ENCODE measurements around the gene TMEM53. TPM values are rescaled to one million over a fixed set of nuclear protein-coding genes. Genes with fewer than 3 reads are reported as not detected.

Gene TMEM53
- total RNA-seq, 1 experiment from 2014 or later: 22.9 TPM

DNA sequence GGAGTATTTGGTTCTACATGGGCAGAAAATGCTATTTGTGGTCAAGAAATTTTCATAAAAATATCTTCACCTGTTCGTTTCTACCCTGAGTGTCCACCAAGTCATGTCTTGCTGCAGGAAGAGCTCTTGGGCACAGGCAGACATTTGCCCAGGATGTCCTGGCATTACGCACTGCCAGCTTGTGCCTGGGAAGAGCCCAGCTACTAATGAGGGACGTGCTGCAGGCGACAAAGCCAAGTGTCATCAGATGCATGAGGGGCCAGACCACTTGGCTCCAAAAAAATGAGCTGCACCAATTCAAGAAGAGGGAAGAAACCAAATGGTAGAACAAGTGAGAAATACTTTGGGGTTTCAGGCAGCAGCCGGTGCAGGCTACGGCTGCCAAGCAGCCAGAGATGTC lies 43.8 kb upstream of the TMEM53 start:
- ATAC-seq: no peak
- Histone ChIP-seq H3K27ac (ENCODE audit: low read length) (no peak overlapping the region), H3K4me1 (ENCODE audit: control insufficient read depth, insufficient read depth, low read length) (peaks cover 7% of the 10 kb centered on the region), H3K27me3 (ENCODE audit: control insufficient read depth, insufficient read depth, low read length) (peaks cover 3% of the 10 kb centered on the region; the same call in 1 of the 2 replicates), H3K36me3 (ENCODE audit: control insufficient read depth, insufficient read depth, low read length) (no peaks in the 10 kb centered on the region), H3K9me3 (ENCODE audit: control insufficient read depth, insufficient read depth, low read depth, low read length) (no peaks in the 10 kb centered on the region), H3K4me3 (ENCODE audit: low read depth in 2 of 2, low read length in 2 of 2) (no peak overlapping the region)
- in situ Hi-C loops (cut with HindIII; ENCODE audit: low pct_unique_long_range_greater_than_20kb, low sequenced_read_pairs): no loop called here
- ChIA-PET CTCF (interaction anchor here (0.7 kb wide), 1 partner anchor 65 kb away, joined by 3 read pairs; no protein-coding TSS in a partner anchor), POLR2A (interaction anchor here (0.6 kb wide), 2 partner anchors 10 to 12 kb away, joined by 10 to 14 read pairs; no protein-coding TSS in a partner anchor)
- intact Hi-C loops (cut with micrococcal nuclease; ENCODE audit: unreplicated experiment): no loop called here
- no TSS peak for BruUV-seq (replicated peaks)
- DNase-seq (ENCODE audit: low read depth, low spot score): no peak
- no peak for TF ChIP-seq POLR2AphosphoS5 (IDR thresholded peaks at IDR 0.05; ENCODE audit: low read depth, low read length)
- TF ChIP-seq SIN3A (IDR thresholded peaks at IDR 0.05; ENCODE audit: borderline replicate concordance, insufficient read depth, low read depth, low read length): no peak
- TF ChIP-seq, protein P1, sequence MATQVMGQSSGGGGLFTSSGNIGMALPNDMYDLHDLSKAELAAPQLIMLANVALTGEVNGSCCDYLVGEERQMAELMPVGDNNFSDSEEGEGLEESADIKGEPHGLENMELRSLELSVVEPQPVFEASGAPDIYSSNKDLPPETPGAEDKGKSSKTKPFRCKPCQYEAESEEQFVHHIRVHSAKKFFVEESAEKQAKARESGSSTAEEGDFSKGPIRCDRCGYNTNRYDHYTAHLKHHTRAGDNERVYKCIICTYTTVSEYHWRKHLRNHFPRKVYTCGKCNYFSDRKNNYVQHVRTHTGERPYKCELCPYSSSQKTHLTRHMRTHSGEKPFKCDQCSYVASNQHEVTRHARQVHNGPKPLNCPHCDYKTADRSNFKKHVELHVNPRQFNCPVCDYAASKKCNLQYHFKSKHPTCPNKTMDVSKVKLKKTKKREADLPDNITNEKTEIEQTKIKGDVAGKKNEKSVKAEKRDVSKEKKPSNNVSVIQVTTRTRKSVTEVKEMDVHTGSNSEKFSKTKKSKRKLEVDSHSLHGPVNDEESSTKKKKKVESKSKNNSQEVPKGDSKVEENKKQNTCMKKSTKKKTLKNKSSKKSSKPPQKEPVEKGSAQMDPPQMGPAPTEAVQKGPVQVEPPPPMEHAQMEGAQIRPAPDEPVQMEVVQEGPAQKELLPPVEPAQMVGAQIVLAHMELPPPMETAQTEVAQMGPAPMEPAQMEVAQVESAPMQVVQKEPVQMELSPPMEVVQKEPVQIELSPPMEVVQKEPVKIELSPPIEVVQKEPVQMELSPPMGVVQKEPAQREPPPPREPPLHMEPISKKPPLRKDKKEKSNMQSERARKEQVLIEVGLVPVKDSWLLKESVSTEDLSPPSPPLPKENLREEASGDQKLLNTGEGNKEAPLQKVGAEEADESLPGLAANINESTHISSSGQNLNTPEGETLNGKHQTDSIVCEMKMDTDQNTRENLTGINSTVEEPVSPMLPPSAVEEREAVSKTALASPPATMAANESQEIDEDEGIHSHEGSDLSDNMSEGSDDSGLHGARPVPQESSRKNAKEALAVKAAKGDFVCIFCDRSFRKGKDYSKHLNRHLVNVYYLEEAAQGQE (IDR thresholded peaks at IDR 0.05; ENCODE audit: insufficient read depth in 1 of 2, low read depth in 2 of 2, low read length in 1 of 2): no peak
- TF ChIP-seq TCF7L2 (IDR thresholded peaks at IDR 0.05; ENCODE audit: low read depth, low read length): no peak
- TF ChIP-seq, protein P2, sequence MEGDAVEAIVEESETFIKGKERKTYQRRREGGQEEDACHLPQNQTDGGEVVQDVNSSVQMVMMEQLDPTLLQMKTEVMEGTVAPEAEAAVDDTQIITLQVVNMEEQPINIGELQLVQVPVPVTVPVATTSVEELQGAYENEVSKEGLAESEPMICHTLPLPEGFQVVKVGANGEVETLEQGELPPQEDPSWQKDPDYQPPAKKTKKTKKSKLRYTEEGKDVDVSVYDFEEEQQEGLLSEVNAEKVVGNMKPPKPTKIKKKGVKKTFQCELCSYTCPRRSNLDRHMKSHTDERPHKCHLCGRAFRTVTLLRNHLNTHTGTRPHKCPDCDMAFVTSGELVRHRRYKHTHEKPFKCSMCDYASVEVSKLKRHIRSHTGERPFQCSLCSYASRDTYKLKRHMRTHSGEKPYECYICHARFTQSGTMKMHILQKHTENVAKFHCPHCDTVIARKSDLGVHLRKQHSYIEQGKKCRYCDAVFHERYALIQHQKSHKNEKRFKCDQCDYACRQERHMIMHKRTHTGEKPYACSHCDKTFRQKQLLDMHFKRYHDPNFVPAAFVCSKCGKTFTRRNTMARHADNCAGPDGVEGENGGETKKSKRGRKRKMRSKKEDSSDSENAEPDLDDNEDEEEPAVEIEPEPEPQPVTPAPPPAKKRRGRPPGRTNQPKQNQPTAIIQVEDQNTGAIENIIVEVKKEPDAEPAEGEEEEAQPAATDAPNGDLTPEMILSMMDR (IDR thresholded peaks at IDR 0.05): no peak

DNA sequence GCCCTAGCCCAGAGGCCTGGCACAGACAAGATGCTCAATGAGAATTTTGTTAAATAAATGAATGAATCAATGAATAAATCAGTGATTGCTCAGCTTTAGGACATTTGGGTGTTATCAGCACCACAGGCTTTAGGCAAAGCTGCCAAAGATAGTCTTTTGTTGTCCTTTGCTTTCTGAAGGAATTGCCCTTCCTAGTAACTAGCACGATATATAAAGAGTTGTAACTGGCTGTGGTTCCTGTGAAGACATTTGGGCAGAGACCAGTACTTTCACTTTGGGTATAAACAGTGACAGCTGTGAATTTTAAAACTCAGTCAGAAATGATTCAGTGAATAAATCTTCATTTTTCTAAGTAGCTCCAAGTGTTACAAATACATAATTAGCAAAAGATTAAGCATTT lies 43.4 kb upstream of the TMEM53 start:
- in situ Hi-C loops (cut with HindIII; ENCODE audit: low pct_unique_long_range_greater_than_20kb, low sequenced_read_pairs): no loop called here
- Histone ChIP-seq H3K4me1 (ENCODE audit: control insufficient read depth, insufficient read depth, low read length) (peaks cover 7% of the 10 kb centered on the region), H3K36me3 (ENCODE audit: control insufficient read depth, insufficient read depth, low read length) (no peaks in the 10 kb centered on the region), H3K27ac (ENCODE audit: low read length) (no peak overlapping the region), H3K4me3 (ENCODE audit: low read depth in 2 of 2, low read length in 2 of 2) (no peak overlapping the region), H3K27me3 (ENCODE audit: control insufficient read depth, insufficient read depth, low read length) (peaks cover 3% of the 10 kb centered on the region; the same call in 1 of the 2 replicates), H3K9me3 (ENCODE audit: control insufficient read depth, insufficient read depth, low read depth, low read length) (no peaks in the 10 kb centered on the region)
- DNase-seq (ENCODE audit: low read depth, low spot score): no peak
- TF ChIP-seq, protein P1 (IDR thresholded peaks at IDR 0.05; ENCODE audit: insufficient read depth in 1 of 2, low read depth in 2 of 2, low read length in 1 of 2): no peak
- no peak for TF ChIP-seq TCF7L2 (IDR thresholded peaks at IDR 0.05; ENCODE audit: low read depth, low read length)
- no TSS peak for BruUV-seq (replicated peaks)
- intact Hi-C loops (cut with micrococcal nuclease; ENCODE audit: unreplicated experiment): no loop called here
- no peak for ATAC-seq
- ChIA-PET CTCF (interaction anchor here (0.7 kb wide), 1 partner anchor 65 kb away, joined by 3 read pairs; no protein-coding TSS in a partner anchor), POLR2A (no interaction called here)
